B cell (primary cell): ENCODE data around the gene RNF223.

Experiments
- CTCF ChIP-seq: fragments of 200-600 bp; IDR thresholded peaks from one replicate; pipeline ENCODE4 v1.8.0; 2022; ENCODE audit warnings: antibody characterized with exemption, mild to moderate bottlenecking
- EZH2 ChIP-seq: IDR thresholded peaks from 2 replicates; pipeline ENCODE4 v1.6.1; 2012; ENCODE audit warnings: borderline replicate concordance, low read depth, mild to moderate bottlenecking, moderate library complexity, low read length; ENCODE audit not compliant: insufficient read depth, poor library complexity, severe bottlenecking

DNA sequence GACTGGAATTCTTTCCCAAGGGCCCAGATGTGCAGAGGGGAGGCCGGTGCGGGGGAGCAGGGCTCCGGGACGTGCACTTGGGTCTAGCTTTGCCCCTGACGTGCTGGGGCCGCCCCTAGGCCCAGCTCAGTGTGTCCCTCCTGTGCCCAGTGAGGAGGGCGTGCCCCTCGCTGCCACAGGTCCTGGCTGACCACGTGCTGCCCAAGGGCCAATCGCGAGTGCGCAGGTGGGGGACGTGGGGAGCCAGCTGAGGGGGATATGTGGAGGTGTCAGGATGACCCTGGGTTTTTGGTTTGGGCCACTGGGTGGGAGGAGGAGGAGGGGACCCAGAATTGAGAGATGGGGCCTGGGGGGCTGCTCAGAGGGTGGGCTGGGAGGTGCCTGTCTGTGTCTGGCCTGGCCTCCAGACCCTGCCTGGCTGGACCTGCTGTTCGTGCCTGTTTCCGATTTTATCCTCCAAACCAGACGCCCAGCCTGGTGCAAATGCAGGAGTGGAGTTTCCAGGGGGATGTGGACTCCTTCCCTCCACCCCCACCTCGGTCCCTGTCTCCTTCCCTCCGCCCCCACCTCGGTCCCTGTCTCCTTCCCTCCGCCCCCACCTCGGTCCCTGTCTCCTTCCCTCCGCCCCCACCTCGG, 6.1 kb upstream of the RNF223 start:
- TF ChIP-seq CTCF (no peak), EZH2 (no peak)
